HG02678 (cell line): ENCODE data around the gene ANKFN1.

Experiments used
- ATAC-seq: cut with Tn5 transposase; IDR thresholded peaks from one replicate; pipeline ENCODE4 v1.9.1; 2021; ENCODE audit warnings: mild to moderate bottlenecking, moderate library complexity; ENCODE audit not compliant: unreplicated experiment

ANKFN1 gene

DNA sequence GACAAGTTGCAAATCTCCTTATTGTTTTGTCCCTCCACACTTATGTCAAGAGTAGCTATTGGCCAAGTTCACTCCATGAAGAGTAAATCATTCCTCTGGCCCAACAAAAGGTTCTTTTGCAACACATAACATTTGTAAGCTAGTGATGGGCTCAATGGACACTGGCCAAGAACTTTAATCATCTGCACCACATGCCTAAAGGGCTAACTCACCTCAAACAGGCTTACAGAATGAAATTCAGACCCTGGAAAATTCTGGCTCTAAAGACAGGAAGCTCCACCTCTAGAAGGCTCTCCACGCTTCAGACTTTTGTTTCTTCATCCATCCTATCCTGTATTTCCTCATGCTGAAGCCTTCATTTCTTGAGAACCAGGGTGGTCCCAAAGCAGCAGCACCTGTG lies 10.9 kb upstream of the ANKFN1 start:
- no peak for ATAC-seq

DNA sequence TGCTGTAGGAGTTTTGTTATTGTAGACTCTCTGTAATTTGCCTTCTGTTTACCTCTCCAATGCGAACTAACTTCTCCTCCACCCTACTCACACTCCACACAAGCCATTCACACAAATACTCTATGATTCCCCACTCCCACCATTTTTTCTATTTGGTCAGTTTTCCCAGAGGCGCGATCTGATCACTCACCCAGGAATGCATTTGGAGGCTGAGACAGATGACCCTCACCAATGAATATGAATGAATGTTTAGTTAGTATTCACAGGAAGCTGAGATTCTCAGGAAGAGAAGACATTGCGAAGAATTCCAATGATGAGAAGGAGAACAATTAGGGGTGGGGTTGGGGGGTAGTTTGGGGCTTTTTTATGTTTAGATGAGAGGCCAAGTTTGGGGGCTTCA lies 10.5 kb upstream of the ANKFN1 start:
- no peak for ATAC-seq

DNA sequence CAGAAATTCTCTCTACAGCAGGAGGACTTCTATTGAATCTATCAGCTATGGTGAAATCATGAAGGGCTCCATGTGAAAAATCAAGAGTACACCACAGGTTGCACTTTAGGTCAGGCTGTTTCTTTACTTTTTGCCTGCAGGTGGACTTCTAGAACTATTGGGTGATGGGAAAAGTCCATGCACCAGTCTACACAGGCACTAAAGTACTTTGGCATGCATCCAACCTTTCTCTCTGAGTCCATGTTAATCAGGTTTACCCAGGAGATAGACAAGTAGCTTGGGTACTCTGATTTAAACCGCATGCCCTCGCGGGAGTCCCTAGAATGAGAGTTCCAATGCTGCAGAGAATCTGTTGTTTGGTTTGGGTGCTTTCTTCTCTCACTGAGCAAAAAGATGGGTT lies 9.1 kb upstream of the ANKFN1 start:
- ATAC-seq: no peak

DNA sequence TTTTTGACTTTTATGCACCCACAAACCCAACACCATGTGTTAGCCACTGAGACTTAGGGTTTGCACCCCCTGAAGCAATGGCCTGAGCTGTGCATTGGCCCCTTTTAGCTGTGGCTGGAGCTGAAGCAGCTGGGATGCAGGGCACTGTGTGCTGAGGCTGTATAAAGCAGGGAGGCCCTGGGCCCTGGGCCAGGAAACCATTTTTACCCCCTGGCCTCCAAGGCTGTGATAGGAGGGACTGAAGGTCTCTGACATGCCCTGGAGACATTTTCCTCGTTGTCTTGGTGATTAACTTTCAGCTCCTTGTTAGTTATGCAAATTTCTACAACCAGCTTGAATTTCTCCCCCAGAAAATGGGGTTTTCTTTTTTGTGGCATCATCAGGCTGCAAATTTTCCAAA lies 6.7 kb upstream of the ANKFN1 start:
- no peak for ATAC-seq

DNA sequence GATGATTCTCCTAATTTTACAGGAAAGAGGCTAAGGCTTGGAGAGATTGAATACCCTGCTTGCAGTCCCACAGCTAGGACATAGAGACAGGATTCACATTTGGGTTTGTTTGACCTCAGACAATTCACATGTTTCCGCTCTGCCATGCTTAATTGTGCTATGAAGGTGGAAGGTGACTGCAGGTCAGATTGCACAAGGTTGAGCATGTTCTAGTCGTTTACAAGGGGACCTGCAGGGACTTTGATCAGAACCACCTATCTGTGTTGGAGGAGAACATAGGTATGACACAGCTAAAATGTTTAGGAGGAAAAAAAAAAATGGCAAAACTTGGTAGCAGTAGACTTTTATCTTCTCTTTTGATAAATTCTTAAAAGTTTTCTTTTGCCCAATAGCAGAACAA lies 4.9 kb upstream of the ANKFN1 start:
- ATAC-seq: no peak

DNA sequence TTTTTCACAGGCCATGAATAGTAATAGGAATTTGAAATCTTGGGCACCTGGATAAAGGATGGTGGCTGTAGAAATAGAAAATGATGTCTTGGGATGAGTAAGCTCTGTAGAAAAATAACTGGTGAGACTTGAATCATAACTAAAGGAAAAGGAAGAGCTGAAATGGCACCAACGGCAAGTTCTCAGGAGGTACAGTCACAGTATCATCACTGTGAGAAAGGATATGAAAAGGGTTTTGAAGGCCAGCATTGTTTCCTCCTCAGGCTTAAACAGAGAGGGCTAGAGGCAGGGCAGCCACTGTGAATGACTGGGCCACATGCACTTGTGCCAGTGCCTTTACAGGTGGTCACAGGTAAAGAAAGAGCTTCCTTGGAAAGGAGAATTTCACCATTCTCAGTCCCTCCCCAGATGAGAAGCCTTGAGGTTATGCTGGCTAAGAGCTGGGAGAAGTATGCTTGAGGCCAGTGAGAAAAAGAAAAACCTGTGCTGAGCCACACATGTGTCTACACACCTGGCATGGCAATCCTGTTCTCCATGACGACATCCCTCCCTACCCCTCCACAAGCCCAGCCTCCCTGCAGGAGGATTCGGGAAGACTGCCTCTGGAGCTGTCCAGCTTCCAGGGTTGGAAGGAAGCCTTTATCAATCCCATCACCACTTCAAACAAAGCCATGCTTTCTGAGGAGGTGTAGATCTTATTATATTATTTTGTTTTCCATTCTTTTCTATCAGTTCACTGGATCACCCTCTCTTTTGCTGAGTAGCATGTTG lies 3.8 kb upstream of the ANKFN1 start:
- no peak for ATAC-seq

DNA sequence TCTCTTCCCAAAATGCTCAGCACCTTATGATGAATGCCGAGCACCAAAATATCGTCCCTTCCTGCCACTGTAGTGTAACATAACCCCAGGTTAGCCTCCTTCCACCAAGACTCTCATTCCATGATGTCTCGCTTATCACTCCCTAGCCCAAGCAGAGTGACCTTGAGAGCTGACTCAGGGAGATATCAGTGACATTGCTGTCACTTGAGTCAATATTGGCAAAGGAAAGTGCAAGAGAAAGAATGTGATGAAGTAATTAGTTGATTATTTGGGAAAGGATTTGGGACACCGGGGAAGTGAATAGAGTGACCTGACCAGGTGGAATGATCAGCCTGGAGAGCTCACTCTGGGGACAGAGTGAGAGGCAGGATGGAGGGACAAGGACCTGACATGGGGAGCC lies 2.6 kb upstream of the ANKFN1 start:
- ATAC-seq: no peak

DNA sequence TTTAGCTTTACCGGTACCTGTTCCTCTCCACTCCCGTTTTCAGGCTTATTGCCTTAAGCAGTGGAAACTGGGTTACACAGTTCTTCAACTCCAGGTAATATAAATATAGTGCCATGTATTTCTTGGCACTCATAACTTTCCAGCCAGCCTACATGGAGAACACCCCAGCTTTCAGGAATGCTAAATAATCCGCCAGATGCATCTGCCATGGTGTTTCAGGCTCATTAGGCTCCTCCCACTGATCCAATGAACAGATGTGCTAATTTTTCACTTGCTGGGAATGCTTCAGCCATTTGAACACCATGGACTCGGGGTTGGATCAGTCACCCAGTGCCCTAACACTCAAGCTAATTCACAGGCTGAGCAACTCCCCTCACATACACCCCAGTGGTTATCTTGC lies 4.6 kb downstream of the ANKFN1 start:
- ATAC-seq: no peak

DNA sequence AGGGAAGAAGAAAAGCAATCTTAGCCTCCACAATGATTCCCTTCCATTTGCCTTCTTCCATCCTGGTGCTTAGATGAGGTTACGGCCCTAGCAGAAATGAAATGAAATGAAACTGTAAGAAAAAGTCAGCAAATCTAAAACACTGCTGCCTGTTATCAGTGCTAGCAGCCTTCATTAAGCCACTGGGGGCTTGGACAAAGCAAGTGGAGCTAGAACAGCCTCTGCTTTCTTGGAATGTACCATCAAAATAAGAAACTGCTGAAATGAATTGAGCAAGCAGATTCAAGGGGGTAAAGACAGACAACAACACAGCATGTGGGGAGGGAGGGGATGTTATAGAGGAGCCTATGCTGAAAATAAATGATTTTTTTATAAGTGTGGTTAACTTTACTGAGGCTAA lies 5.1 kb downstream of the ANKFN1 start:
- no peak for ATAC-seq

DNA sequence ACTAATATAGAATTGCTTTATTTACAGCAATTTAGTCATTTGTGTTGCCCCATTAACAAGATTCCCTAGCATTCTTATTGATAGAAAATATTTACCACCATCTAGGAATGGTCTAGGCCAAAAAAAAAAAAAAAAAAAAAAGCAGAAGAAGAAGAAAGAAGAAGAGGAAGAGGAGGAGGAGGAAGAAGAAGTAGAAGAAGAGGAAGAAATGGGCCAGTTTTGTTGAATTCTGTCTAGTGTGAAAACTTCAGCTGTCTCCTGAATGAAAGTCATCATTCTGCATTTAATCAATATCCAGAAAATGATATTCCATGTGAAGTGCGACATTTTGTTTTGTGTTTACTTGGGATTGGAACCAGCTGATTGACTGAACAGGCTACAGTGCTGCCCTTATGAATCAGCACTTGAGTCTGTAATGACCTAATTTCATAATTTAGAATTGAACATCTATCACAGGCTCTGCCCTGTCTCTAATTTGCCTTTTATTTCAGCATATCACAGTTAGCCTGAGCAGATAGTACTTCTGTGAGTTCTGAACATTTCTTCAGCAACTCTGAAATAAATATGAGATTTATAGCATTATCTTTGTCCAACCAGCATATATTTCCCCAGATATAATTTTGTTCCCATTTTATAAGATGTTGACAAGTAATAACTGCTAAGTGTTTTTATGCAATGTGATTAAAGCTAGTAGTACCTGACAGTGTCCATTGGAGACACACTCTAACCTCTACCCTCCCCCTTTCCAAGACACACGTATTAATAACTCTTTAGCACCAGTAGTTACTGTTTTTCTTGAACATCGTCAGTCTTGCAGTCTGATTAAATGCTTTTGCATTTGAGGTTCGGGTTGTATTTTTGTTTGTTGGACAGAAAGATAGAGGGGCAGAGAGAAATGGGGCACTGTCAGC lies 5.9 kb downstream of the ANKFN1 start:
- ATAC-seq: no peak

DNA sequence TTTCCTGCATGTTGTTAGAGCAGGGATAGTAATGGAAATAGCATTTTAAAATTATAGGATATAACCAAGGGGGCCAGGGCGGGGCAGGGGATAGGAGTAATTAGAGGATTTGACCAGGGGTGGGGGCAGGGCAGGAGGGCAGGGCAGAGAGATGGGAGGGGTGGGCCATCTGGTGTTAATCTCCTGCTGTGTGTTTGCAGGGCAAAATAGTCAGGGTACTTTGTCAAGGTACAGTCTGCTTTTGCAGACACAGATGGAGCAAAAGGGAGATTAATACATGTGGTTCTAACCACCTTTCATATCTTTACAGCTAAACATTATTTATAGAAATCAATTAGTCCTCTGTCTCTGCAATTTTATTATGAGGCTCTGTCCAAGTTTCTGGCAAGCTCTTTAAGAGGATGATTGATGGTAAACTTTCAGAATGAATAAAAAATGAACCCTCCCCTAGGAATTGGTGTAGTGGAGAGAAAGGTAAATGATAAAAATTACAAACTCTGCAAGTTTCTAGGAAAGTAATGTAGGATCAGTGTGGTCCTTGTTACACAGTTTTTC lies 6.6 kb downstream of the ANKFN1 start:
- ATAC-seq: no peak

DNA sequence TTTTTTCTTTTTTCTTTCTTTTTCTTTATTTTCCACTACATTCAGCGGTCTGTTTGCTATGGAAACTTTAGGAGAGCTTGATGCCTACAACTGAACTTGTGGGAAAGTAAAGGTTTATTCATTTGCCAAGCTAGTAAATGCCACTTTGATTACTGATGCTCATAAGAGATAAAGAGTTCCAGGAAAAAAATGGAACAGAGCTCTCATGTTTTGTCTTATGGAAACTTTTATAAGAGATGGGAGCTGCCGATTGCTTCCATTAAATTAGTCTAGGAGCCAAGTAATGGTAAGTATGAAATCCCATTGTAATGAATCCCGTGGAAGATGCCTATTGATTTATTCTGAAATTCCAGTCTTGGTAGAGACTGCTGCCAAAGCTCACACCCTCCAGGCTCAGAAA lies 7.1 kb downstream of the ANKFN1 start:
- ATAC-seq: no peak

DNA sequence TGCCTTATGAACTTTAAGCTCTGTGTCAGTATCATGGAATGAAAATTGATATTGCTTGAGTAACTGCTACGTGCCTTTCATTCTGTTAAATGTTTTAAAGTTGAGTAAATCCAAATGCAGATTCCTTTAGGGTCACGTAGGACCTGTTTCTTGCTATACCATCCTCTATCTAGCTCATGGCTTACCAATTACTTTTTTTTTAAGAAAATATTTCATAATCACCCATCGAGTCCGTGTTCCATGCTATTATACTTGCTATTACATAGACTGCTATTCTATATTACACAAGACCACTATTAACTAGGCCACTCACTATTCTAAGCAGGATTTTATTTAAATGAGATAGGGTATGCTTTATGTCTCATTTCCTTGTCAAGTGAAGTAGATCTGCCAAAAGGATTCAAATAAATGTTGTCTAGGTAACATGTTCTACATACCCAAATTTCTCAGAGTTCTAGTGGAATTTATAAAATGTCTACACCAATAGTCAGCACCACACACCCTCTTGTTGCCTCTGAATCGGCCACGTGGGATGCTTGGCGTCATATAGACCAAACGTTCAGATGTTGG lies 11.9 kb downstream of the ANKFN1 start:
- ATAC-seq: no peak

DNA sequence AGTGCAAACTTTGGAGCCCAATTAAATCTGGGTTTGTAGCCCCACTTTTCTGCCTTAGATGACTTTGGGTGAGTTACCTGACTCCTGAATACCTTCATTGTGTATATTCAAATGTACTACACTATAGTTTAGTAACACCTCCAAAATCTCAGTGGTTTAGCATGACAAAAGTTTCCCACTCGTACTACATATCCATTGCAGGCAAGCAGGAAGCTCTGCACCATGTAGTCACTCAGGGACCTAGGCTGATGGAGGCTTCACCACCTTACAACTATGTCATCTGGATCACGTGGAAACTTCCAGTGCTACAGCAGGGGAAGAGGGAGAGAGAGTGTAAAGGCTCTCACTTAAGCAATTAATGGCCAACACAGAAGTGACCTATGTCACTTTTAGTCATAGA lies 14.2 kb downstream of the ANKFN1 start:
- no peak for ATAC-seq

DNA sequence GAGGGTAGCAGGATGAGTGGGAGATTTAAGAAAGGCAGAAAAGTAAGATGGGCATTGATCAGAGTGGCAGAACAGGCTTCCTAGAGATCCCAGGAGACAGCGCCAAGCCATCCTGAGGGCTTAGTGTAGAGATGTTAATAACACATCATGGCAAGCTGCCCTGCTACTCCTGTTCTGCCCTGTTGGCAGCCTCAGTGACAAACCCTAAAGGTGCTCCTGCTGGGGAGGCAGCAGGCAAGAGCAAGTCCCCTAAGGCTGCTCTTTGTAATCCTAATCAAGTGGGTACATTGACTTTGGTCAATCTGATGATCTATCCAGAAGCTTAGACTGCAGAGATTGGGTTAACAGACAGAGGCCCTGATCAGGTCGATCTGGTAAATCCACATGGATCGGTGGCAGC lies 16.3 kb downstream of the ANKFN1 start:
- no peak for ATAC-seq

DNA sequence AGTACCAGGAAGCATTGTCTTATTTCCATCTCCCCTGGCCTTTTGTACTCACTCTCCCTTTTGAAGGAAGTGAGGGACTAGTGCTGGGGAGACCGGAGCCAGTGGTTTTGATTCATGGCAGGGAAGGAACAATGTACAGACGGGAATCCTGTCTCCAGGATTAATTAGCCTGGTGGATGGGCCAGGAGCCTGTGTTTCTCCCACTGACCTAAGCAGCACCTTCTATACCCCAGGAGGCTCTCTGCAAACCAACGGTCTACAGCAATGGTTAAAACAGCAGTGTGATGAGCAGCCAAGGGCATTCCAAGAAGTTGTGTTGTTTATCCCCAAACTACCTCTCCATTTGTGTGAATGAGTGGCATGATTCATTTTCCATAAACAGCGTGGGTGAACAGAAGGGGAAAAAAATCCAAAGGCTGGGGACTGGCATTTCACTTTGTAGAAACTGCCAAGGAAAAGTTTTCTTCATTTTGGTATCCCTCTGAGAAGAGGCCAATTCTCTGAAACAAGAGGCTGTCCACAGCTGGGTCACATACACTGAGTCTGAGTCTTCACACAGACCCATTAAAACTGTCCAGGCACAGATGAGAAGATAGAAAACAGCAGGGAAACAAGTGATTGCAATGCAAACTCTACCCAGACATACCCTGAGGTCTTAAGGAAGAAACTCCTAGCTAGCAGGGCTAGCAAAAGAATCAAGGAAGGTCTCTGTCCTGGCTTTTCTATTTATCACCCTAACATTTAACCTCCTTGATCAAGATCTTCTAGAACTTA lies 18.1 kb downstream of the ANKFN1 start:
- ATAC-seq: no peak

DNA sequence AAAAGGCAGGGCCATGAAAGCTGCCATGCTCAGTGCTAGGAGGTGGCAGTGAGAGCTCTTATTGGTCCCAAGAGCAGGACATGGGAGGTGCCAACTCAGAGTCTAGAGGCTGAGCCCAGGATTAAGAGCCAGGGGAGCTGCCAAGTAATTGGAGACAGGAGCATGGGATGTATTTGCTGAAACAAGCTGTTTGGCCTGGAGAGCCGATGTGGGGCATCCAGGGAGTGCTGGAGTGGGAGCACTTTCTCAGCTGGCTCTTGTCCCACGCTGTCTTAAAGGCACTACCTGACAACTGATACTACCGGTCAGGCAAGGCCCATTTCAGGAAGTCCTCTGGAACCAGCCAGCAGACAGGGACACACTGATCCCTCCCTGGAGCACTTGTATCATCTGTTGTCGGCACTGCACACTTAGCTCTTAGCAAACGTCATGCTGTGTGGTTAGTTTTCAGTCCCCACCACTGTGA lies 19.3 kb downstream of the ANKFN1 start:
- no peak for ATAC-seq

DNA sequence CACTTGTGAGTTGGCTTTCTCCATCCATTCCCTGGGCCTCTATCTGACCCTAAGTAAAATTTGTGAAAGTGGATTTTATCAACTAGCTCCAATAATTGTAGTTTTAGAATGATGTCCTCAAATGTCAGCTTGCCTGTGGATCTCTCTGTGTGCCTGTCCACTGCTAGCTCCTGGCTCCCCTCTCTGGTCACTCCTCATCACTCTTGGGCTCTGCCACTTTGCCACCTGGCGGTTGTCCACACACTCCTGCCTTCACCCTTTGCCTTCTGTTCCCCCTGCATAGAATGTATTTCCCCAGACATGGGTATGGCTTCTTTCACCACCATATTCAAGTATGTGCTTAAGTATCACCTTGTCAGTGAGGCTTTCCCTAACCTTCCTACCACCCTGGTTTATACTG lies 19.8 kb downstream of the ANKFN1 start:
- no peak for ATAC-seq

DNA sequence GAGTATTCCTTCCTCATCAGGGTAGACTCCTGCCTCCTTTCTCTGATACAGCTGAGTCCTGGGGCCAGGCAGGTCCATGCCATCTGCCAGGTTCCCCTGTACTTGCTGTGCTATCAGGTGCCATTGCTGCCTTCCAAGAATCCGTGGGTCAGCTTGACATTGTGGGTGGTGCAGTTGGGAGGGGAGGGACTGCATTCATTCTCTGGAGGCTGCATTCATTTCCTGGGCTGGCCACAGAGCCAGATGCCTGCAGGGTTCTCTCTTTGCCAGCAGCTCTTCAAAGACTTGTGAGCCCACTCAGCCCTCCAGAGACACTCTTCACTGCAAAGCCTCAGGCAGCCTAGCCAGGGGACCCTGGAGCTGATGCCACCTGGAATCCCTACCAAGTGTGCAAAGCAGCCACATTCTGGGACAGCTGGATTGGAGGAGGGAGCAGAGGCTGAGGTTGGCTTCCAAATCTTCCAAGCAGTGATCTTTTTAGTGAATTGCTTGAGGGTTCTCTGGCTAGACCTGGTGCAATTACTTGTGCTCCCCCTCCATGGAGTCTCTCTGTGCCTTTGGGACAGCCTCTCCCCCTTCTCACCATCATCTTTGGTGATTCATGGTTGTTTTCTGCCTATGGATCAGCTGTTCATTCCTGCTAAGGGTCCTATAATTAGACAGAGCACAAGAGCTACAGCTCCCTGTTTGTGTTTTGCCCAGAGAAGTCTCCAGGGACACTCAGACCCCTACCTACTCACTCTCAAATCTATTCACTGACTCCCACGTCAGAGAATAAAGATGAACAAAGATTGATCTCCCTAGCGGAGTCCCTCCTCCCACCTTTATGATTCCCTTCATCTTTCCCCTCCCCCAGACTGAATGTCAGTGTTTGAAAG lies 20.9 kb downstream of the ANKFN1 start:
- no peak for ATAC-seq
